K562 (cell line): ENCODE measurements around the gene LY6G6C. TPM values are rescaled to one million over a fixed set of nuclear protein-coding genes. Genes with fewer than 3 reads are reported as not detected.

Source experiments
- CEBPG ChIP-seq, 3 experiments: fragments of 200-800 bp in 1 of 3; sonication (Bioruptor generic) in 1 of 3; sonication (generic) in 1 of 3; formaldehyde crosslinking in 1 of 3; IDR thresholded peaks in 2 of 3; conservative IDR thresholded peaks in 1 of 3; 2 replicates each; pipeline versions ENCODE4 v1.6.1 to v1.8.0; 2016 to 2022; ENCODE audit warnings: missing compliant biosample characterization in 2 of 3, missing genetic modification characterization in 2 of 3, mild to moderate bottlenecking in 1 of 3, missing genetic modification reagents in 1 of 3
- ERF ChIP-seq: fragments of 450-650 bp; formaldehyde crosslinking; IDR thresholded peaks from 2 replicates; pipeline ENCODE4 v1.4.0; 2020; ENCODE audit warnings: mild to moderate bottlenecking, mixed read lengths
- MGA ChIP-seq: fragments of 450-650 bp; IDR thresholded peaks from 2 replicates; pipeline ENCODE4 v1.6.1; 2016; ENCODE audit warnings: mild to moderate bottlenecking, moderate library complexity
- NR0B1 ChIP-seq: fragments of 450-650 bp; IDR thresholded peaks from one replicate; pipeline ENCODE4 v1.6.1; 2018; ENCODE audit warnings: mild to moderate bottlenecking, moderate library complexity; ENCODE audit not compliant: partially characterized antibody
- PRMT5 ChIP-seq: sonication (generic); formaldehyde crosslinking; IDR thresholded peaks from 2 replicates; pipeline ENCODE4 v1.5.0; 2020; ENCODE audit warnings: missing genetic modification reagents
- SAFB2 ChIP-seq: fragments of 200-400 bp; formaldehyde crosslinking; IDR thresholded peaks from 2 replicates; pipeline ENCODE4 v1.6.1; 2018; ENCODE audit warnings: borderline replicate concordance, low read length, low read depth, moderate library complexity; ENCODE audit not compliant: severe bottlenecking
- SP1 ChIP-seq: sonication (generic); formaldehyde crosslinking; IDR thresholded peaks from 2 replicates; pipeline ENCODE4 v1.8.1; 2022; ENCODE audit warnings: mild to moderate bottlenecking, missing genetic modification reagents
- TAF9B ChIP-seq: fragments of 450-650 bp; IDR thresholded peaks from 2 replicates; pipeline ENCODE4 v1.6.1; 2018; ENCODE audit warnings: mild to moderate bottlenecking; ENCODE audit not compliant: partially characterized antibody
- XRCC5 ChIP-seq: fragments of 200-400 bp; formaldehyde crosslinking; IDR thresholded peaks from 2 replicates; pipeline ENCODE4 v1.6.1; 2017; ENCODE audit warnings: low read depth, mild to moderate bottlenecking, low read length
- ZNF740 ChIP-seq, 3 experiments: fragments of 200-800 bp in 1 of 3; sonication (Bioruptor generic) in 1 of 3; sonication (generic) in 1 of 3; formaldehyde crosslinking in 1 of 3; IDR thresholded peaks; 2 replicates each; pipeline versions ENCODE4 v1.6.1 to v1.8.0; 2016 to 2022; ENCODE audit warnings: mild to moderate bottlenecking in 2 of 3, missing compliant biosample characterization in 2 of 3, missing genetic modification characterization in 2 of 3, missing genetic modification reagents in 1 of 3
- polyA plus RNA-seq, 8 experiments: library from polyadenylated mRNA; depleted of rRNA in 4 of 8; stranded (reverse) in 5 of 8; unstranded in 3 of 8; fragments of >200 nt; fragmentation: Nextera tagmentation in 2 of 8; fragmentation: Illumina TruSeq in 1 of 8; extraction: Ambion mirVana in 2 of 8; extraction: Trizol in 1 of 8; gene quantifications; 2 replicates each; pipeline versions ENCODE4 v1.2.1 to v1.2.3, GENCODE V29; 2011 to 2014; ENCODE audit warnings: inconsistent platforms in 1 of 8, missing spikeins in 1 of 8
- total RNA-seq, 7 experiments: library from RNA; depleted of rRNA in 6 of 7; stranded (reverse); fragments of >200 nt in 6 of 7; fragmentation: Illumina TruSeq in 2 of 7; extraction: Trizol in 2 of 7; gene quantifications; 2 replicates each; pipeline versions ENCODE4 v1.2.1 to v1.2.3, GENCODE V29; 2011 to 2021; ENCODE audit warnings: low replicate concordance in 1 of 7

The LY6G6C gene
- total and polyA plus RNA-seq, 9 of the 15 experiments (the other 6 are each of a cell fraction or from before 2014, with no cell fraction given): 0.06 to 0.20 TPM; not detected in 7

- TF ChIP-seq CEBPG (CRISPR knock-in tag; IDR thresholded peaks at IDR 0.05) (peak; percentile 24; the same call in 1 of the 2 replicates), CEBPG (tag; conservative IDR thresholded peaks at IDR 0.05 in 1 of 2, IDR thresholded peaks at IDR 0.05 in 1 of 2) (no peak), ZNF740 (CRISPR knock-in tag; IDR thresholded peaks at IDR 0.05) (0 out of 2 replicates have a peak, but pooled peaks have one; percentile 20), ZNF740 (tag; IDR thresholded peaks at IDR 0.05) (no peak), PRMT5 (peak; percentile 29; the same call in 1 of the 2 replicates), TAF9B (no peak), ERF (0 out of 2 replicates have a peak, but pooled peaks have one; percentile 9), NR0B1 (no peak), MGA (no peak), XRCC5 (0 out of 2 replicates have a peak, but pooled peaks have one; percentile 22), SAFB2 (no peak), SP1 (no peak)
Observed at GRCh38 chr6:31687860-31688693, 33.5 kb downstream of the LY6G6C start (continued).
